ENCODE results near the gene ABHD14A. TPM values are rescaled to one million over a fixed set of nuclear protein-coding genes. Genes with fewer than 3 reads are reported as not detected.

ABHD14A gene
- total RNA-seq, 1 donor from 2014 or later, result 17.8 TPM

GRCh38 chr3:51930439-51930838, 44.4 kb upstream of the ABHD14A start:
- intact Hi-C loops (cut with DNase I), result no loop called here
- H3K27me3 ChIP-seq (ENCODE audit: low read depth), result no peaks in the 10 kb centered on the region
- H3K9me3 ChIP-seq, result no peaks in the 10 kb centered on the region
- H3K36me3 ChIP-seq, result peaks cover 31% of the 10 kb centered on the region
- ATAC-seq (no peak), DNase-seq (no peak)
- no peak for TF ChIP-seq CTCF (IDR thresholded peaks at IDR 0.05)
- H3K4me3 ChIP-seq, result no peak overlapping the region
- H3K4me1 ChIP-seq, result no peaks in the 10 kb centered on the region
- H3K27ac ChIP-seq, result no peak overlapping the region

GRCh38 chr3:51931756-51932155, 43.1 kb upstream of the ABHD14A start:
- no peaks in the 10 kb centered on the region for H3K27me3 ChIP-seq (ENCODE audit: low read depth)
- no peak for TF ChIP-seq CTCF (IDR thresholded peaks at IDR 0.05)
- no peak for ATAC-seq
- no peak for DNase-seq
- H3K27ac ChIP-seq, result no peak overlapping the region
- no peak overlapping the region for H3K4me3 ChIP-seq
- H3K36me3 ChIP-seq, result peaks cover 44% of the 10 kb centered on the region
- no peaks in the 10 kb centered on the region for H3K9me3 ChIP-seq
- no peaks in the 10 kb centered on the region for H3K4me1 ChIP-seq
- intact Hi-C loops (cut with DNase I), result no loop called here

- Histone ChIP-seq H3K9me3 (no peaks in the 10 kb centered on the region), H3K4me1 (no peaks in the 10 kb centered on the region), H3K4me3 (no peak overlapping the region), H3K36me3 (peaks cover 54% of the 10 kb centered on the region), H3K27ac (no peak overlapping the region), H3K27me3 (ENCODE audit: low read depth) (no peaks in the 10 kb centered on the region)
- DNase-seq, result no peak
- TF ChIP-seq CTCF (IDR thresholded peaks at IDR 0.05), result no peak
- no peak for ATAC-seq
- intact Hi-C loops (cut with DNase I), result no loop called here
Observed at GRCh38 chr3:51932471-51933370, 42.1 kb upstream of the ABHD14A start.

- no peak overlapping the region for H3K27ac ChIP-seq
- DNase-seq (no peak), ATAC-seq (no peak)
- no peaks in the 10 kb centered on the region for H3K9me3 ChIP-seq
- intact Hi-C loops (cut with DNase I), result no loop called here
- no peaks in the 10 kb centered on the region for H3K27me3 ChIP-seq (ENCODE audit: low read depth)
- peaks cover 62% of the 10 kb centered on the region for H3K36me3 ChIP-seq
- H3K4me3 ChIP-seq, result no peak overlapping the region
- H3K4me1 ChIP-seq, result no peaks in the 10 kb centered on the region
- no peak for TF ChIP-seq CTCF (IDR thresholded peaks at IDR 0.05)
Observed at GRCh38 chr3:51933471-51934138, 41.3 kb upstream of the ABHD14A start.

- DNase-seq (no peak), ATAC-seq (no peak)
- H3K4me3 ChIP-seq, result no peak overlapping the region
- TF ChIP-seq CTCF (IDR thresholded peaks at IDR 0.05), result no peak
- peaks cover 67% of the 10 kb centered on the region for H3K36me3 ChIP-seq
- no peaks in the 10 kb centered on the region for H3K9me3 ChIP-seq
- no peaks in the 10 kb centered on the region for H3K4me1 ChIP-seq
- H3K27ac ChIP-seq, result no peak overlapping the region
- no peaks in the 10 kb centered on the region for H3K27me3 ChIP-seq (ENCODE audit: low read depth)
- intact Hi-C loops (cut with DNase I), result no loop called here
Observed at GRCh38 chr3:51934139-51934850, 40.6 kb upstream of the ABHD14A start.

All from lower lobe of right lung (tissue), 2 donors.